ENCODE results near the gene MOCS1. TPM values are rescaled to one million over a fixed set of nuclear protein-coding genes. Genes with fewer than 3 reads are reported as not detected.

Gene MOCS1
- total RNA-seq, 1 donor from 2014 or later = 15.1 TPM

- no peaks in the 10 kb centered on the region for H3K27me3 Mint-ChIP-seq (ENCODE audit: unreplicated experiment)
- peak overlapping the region; percentile 27 for H3K27ac Mint-ChIP-seq (ENCODE audit: unreplicated experiment)
Measured at GRCh38 chr6:39906318-39906761, 27.9 kb downstream of the MOCS1 start.

GRCh38 chr6:39905640-39905975 is 28.7 kb downstream of the MOCS1 start:
- DNase-seq (ENCODE audit: extremely low spot score, unreplicated experiment) = no peak
- H3K4me3 Mint-ChIP-seq (ENCODE audit: unreplicated experiment) = no peak overlapping the region
- H3K27me3 Mint-ChIP-seq (ENCODE audit: unreplicated experiment) = no peaks in the 10 kb centered on the region
- no peaks in the 10 kb centered on the region for H3K4me1 Mint-ChIP-seq (ENCODE audit: unreplicated experiment)
- H3K27ac Mint-ChIP-seq (ENCODE audit: unreplicated experiment) = no peak overlapping the region
- no peak for TF ChIP-seq CTCF (IDR thresholded peaks at IDR 0.05)
- H3K36me3 Mint-ChIP-seq (ENCODE audit: unreplicated experiment) = peaks cover 48% of the 10 kb centered on the region
- H3K9me3 Mint-ChIP-seq (ENCODE audit: unreplicated experiment) = no peaks in the 10 kb centered on the region

More at GRCh38 chr6:39906318-39906761, 27.9 kb downstream of the MOCS1 start:
- TF ChIP-seq CTCF (IDR thresholded peaks at IDR 0.05) = no peak
- DNase-seq (ENCODE audit: extremely low spot score, unreplicated experiment) = no peak
- H3K4me3 Mint-ChIP-seq (ENCODE audit: unreplicated experiment) = no peak overlapping the region
- H3K9me3 Mint-ChIP-seq (ENCODE audit: unreplicated experiment) = no peaks in the 10 kb centered on the region
- H3K36me3 Mint-ChIP-seq (ENCODE audit: unreplicated experiment) = peaks cover 44% of the 10 kb centered on the region
- H3K4me1 Mint-ChIP-seq (ENCODE audit: unreplicated experiment) = no peaks in the 10 kb centered on the region

- no peak overlapping the region for H3K4me3 Mint-ChIP-seq (ENCODE audit: unreplicated experiment)
- no peaks in the 10 kb centered on the region for H3K27me3 Mint-ChIP-seq (ENCODE audit: unreplicated experiment)
- H3K36me3 Mint-ChIP-seq (ENCODE audit: unreplicated experiment) = peaks cover 51% of the 10 kb centered on the region
- no peaks in the 10 kb centered on the region for H3K4me1 Mint-ChIP-seq (ENCODE audit: unreplicated experiment)
- no peak for TF ChIP-seq CTCF (IDR thresholded peaks at IDR 0.05)
- no peak overlapping the region for H3K27ac Mint-ChIP-seq (ENCODE audit: unreplicated experiment)
- no peaks in the 10 kb centered on the region for H3K9me3 Mint-ChIP-seq (ENCODE audit: unreplicated experiment)
- no peak for DNase-seq (ENCODE audit: extremely low spot score, unreplicated experiment)
Measured at GRCh38 chr6:39904946-39905639, 29.2 kb downstream of the MOCS1 start.

GRCh38 chr6:39903656-39904055 is 30.6 kb downstream of the MOCS1 start:
- DNase-seq (ENCODE audit: extremely low spot score, unreplicated experiment) = no peak
- no peak overlapping the region for H3K4me3 Mint-ChIP-seq (ENCODE audit: unreplicated experiment)
- H3K9me3 Mint-ChIP-seq (ENCODE audit: unreplicated experiment) = no peaks in the 10 kb centered on the region
- TF ChIP-seq CTCF (IDR thresholded peaks at IDR 0.05) = no peak
- H3K4me1 Mint-ChIP-seq (ENCODE audit: unreplicated experiment) = no peaks in the 10 kb centered on the region
- H3K27ac Mint-ChIP-seq (ENCODE audit: unreplicated experiment) = no peak overlapping the region
- H3K27me3 Mint-ChIP-seq (ENCODE audit: unreplicated experiment) = no peaks in the 10 kb centered on the region
- peaks cover 61% of the 10 kb centered on the region for H3K36me3 Mint-ChIP-seq (ENCODE audit: unreplicated experiment)

- no peak overlapping the region for H3K4me3 Mint-ChIP-seq (ENCODE audit: unreplicated experiment)
- H3K4me1 Mint-ChIP-seq (ENCODE audit: unreplicated experiment) = no peaks in the 10 kb centered on the region
- peaks cover 68% of the 10 kb centered on the region for H3K36me3 Mint-ChIP-seq (ENCODE audit: unreplicated experiment)
- no peak overlapping the region for H3K27ac Mint-ChIP-seq (ENCODE audit: unreplicated experiment)
- no peak for DNase-seq (ENCODE audit: extremely low spot score, unreplicated experiment)
- TF ChIP-seq CTCF (IDR thresholded peaks at IDR 0.05) = no peak
- no peaks in the 10 kb centered on the region for H3K27me3 Mint-ChIP-seq (ENCODE audit: unreplicated experiment)
- no peaks in the 10 kb centered on the region for H3K9me3 Mint-ChIP-seq (ENCODE audit: unreplicated experiment)
Measured at GRCh38 chr6:39902786-39903465, 31.3 kb downstream of the MOCS1 start.
